CD4-positive, alpha-beta T cell (primary cell): Measurements from ENCODE around the gene LRRC46. TPM values are rescaled to one million over a fixed set of nuclear protein-coding genes. Genes with fewer than 3 reads are reported as not detected.

Experiments used
- ATAC-seq: fragments of 200-7000 bp; cut with Tn5 transposase; one replicate; pipeline ENCODE4 v1.10.0; 2022; ENCODE audit warnings: mild to moderate bottlenecking; ENCODE audit not compliant: poor library complexity
- CTCF ChIA-PET: fragments of 350-600 bp; sonication (Branson Sonifier 250); formaldehyde crosslinking; loops from one replicate; lab custom pipeline; 2021; ENCODE audit warnings: antibody characterized with exemption, inconsistent platforms; lab: Charles Lee
- POLR2A ChIA-PET: fragments of 350-600 bp; sonication (Branson Sonifier 250); formaldehyde crosslinking; loops from one replicate; lab custom pipeline; 2021; ENCODE audit warnings: antibody characterized with exemption, inconsistent platforms; lab: Charles Lee
- DNase-seq, 14 experiments: peaks; one replicate each; pipeline ENCODE4 v3.0.0-alpha.2; 2013 to 2020; ENCODE audit warnings: mixed read lengths in 2 of 14
- H3K27ac ChIP-seq, 2 donors: one replicate each; pipeline versions ENCODE4 v1.5.1 to v1.7.0; 2013; ENCODE audit warnings: low read length in 2 of 2, low read depth in 1 of 2, mild to moderate bottlenecking in 1 of 2
- H3K27me3 ChIP-seq, 2 experiments: 1 replicate in 1 of 2; 2 replicates in 1 of 2; pipeline versions ENCODE4 v1.6.1 to v1.7.0; 2013; ENCODE audit warnings: low read length in 2 of 2, control low read depth in 1 of 2, mild to moderate bottlenecking in 1 of 2, moderate library complexity in 1 of 2; ENCODE audit not compliant: insufficient read depth in 2 of 2, control insufficient read depth in 1 of 2
- H3K36me3 ChIP-seq: one replicate; pipeline ENCODE4 v1.6.1; 2013; ENCODE audit warnings: low read length, control low read depth; ENCODE audit not compliant: insufficient read depth
- H3K4me1 ChIP-seq: one replicate; pipeline ENCODE4 v1.6.1; 2013; ENCODE audit warnings: low read length, control low read depth; ENCODE audit not compliant: insufficient read depth
- H3K4me3 ChIP-seq: one replicate; pipeline ENCODE4 v1.5.1; 2013; ENCODE audit warnings: mild to moderate bottlenecking, low read length, moderate library complexity
- H3K9me3 ChIP-seq, 2 experiments: 1 replicate in 1 of 2; 2 replicates in 1 of 2; pipeline versions ENCODE4 v1.6.1 to v1.7.0; 2013; ENCODE audit warnings: low read length in 2 of 2, mild to moderate bottlenecking in 2 of 2, control low read depth in 1 of 2, moderate library complexity in 1 of 2; ENCODE audit not compliant: control insufficient read depth in 1 of 2, insufficient read depth in 1 of 2
- H3K27ac Mint-ChIP-seq: one replicate; pipeline ENCODE4 v1.8.0; 2020; ENCODE audit warnings: mixed read lengths
- H3K27me3 Mint-ChIP-seq: one replicate; pipeline ENCODE4 v1.8.0; 2021; ENCODE audit warnings: mixed read lengths
- H3K36me3 Mint-ChIP-seq: one replicate; pipeline ENCODE4 v1.8.0; 2021; ENCODE audit warnings: low read depth, mixed read lengths
- H3K4me1 Mint-ChIP-seq: one replicate; pipeline ENCODE4 v1.8.0; 2021; ENCODE audit warnings: low read depth, mixed read lengths
- H3K4me3 Mint-ChIP-seq: one replicate; pipeline ENCODE4 v1.8.0; 2020; ENCODE audit warnings: mild to moderate bottlenecking, mixed read lengths
- H3K9me3 Mint-ChIP-seq: one replicate; pipeline ENCODE4 v1.8.0; 2020; ENCODE audit warnings: mixed read lengths
- CTCF ChIP-seq: fragments of 200-600 bp; IDR thresholded peaks from one replicate; pipeline ENCODE4 v1.8.0; 2022; ENCODE audit warnings: antibody characterized with exemption, mild to moderate bottlenecking
- intact Hi-C, 2 experiments: fragments of 100-400 bp; cut with DNase I in 1 of 2; cut with micrococcal nuclease in 1 of 2; formaldehyde crosslinking; loops; one replicate each; pipeline versions ENCODE4 v1.15.1 to v1.9.0; 2023 to 2025; cut with DNase I, micrococcal nuclease
- polyA plus RNA-seq, 2 donors: library from polyadenylated mRNA; unstranded; fragments of 120-200 nt; gene quantifications; one replicate each; pipeline ENCODE4 v1.2.1, GENCODE V29; 2013
- total RNA-seq, 174 experiments: library from RNA in 2 of 174; stranded (reverse) in 2 of 174; gene quantifications; one replicate each; pipeline ENCODE4 v1.2.3 and lab custom pipeline; 2021 to 2026

The LRRC46 gene, protein sequence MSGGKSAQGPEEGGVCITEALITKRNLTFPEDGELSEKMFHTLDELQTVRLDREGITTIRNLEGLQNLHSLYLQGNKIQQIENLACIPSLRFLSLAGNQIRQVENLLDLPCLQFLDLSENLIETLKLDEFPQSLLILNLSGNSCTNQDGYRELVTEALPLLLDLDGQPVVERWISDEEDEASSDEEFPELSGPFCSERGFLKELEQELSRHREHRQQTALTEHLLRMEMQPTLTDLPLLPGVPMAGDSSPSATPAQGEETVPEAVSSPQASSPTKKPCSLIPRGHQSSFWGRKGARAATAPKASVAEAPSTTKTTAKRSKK
- under 1 TPM; 0.42 to 0.85 TPM for total RNA-seq
- 0.52 TPM for polyA plus RNA-seq (2013, experiment 1 of 2)
- 1.2 TPM for polyA plus RNA-seq (2013, experiment 2 of 2)
- total RNA-seq (lab: John Stamatoyannopoulos, UW), result 0 to 1.7 (median 0.35) reads per million in 172 experiments

- intact Hi-C loops, result loop anchor here (1.0 to 10.0 kb wide), 4 partner anchors 64 to 274 kb away; partner anchors contain the start of genes CBX1 (in 1 of the 2), NFE2L1 (in 1 of the 2) and SNX11 (in 1 of the 2)
These were observed at the start of gene LRRC46, which contains the start of gene MRPL10 for GRCh38 chr17:47831003-47831933. Gene LRRC46 (plus strand): TSS chr17:47831670. CDS start chr17:47831990, 320 bp downstream. Gene MRPL10 (minus strand): TSS chr17:47831541. CDS start chr17:47831511, 30 bp downstream.

DNA sequence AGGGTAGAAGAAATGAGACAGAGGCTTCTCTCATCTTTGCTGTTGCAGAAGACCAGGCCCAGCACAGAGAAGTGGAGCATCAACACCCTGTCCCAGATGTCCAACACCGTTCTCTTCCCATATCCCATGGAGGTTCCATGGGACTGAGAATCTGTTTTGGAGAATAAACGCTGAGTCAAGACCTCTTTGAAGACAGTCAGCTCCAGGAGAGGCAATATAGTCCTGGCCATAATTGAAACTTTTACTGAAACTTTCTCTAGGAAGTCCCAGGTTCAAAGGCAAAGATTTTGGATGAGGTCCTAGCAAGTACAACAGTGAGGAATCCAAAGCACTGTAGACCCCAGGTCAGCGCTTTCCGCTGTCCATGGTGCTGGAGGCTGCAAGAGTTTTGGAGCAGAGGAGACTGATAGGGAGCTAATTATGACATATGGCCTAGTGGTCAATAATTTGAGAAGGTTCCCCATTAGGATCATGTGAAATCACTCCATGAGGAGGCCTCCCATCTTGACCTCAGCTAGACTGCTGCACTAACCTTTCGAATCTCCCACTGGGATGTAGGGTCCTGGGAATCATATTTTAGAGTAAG is 45.8 kb upstream of the LRRC46 start:
- H3K27ac ChIP-seq, result no peak overlapping the region
- no peak for TF ChIP-seq CTCF
- H3K9me3 ChIP-seq, result peaks cover 0 to 5% of the 10 kb centered on the region in 2 experiments
- H3K4me3 Mint-ChIP-seq, result no peak overlapping the region
- intact Hi-C loops, result no loop called here
- peak in 1 of 14 experiments; percentile 24 for DNase-seq
- H3K4me3 ChIP-seq, result no peak overlapping the region
- no peak for ATAC-seq
- peaks cover 10% of the 10 kb centered on the region for H3K4me1 ChIP-seq
- ChIA-PET CTCF (no interaction called here), POLR2A (no interaction called here)
- no peaks in the 10 kb centered on the region for H3K36me3 Mint-ChIP-seq
- H3K27ac Mint-ChIP-seq, result no peak overlapping the region
- peaks cover 13% of the 10 kb centered on the region for H3K4me1 Mint-ChIP-seq
- H3K27me3 ChIP-seq, result peaks cover 20 to 28% of the 10 kb centered on the region in 2 experiments
- no peaks in the 10 kb centered on the region for H3K9me3 Mint-ChIP-seq
- peaks cover 76% of the 10 kb centered on the region for H3K27me3 Mint-ChIP-seq
- no peaks in the 10 kb centered on the region for H3K36me3 ChIP-seq

More at GRCh38 chr17:47831003-47831933, at the start of gene LRRC46, which contains the start of gene MRPL10:
- Mint-ChIP-seq H3K4me1 (peaks cover 58% of the 10 kb centered on the region), H3K4me3 (peak within 1 kb of the TSS; percentile 89), H3K27ac (peak within 1 kb of the TSS; percentile 78), H3K36me3 (peaks cover 36% of the 10 kb centered on the region), H3K27me3 (no peaks in the 10 kb centered on the region), H3K9me3 (no peaks in the 10 kb centered on the region)
- Histone ChIP-seq H3K36me3 (peaks cover 26% of the 10 kb centered on the region), H3K27ac (peak within 1 kb of the TSS; percentile 78 to 90), H3K9me3 (no peaks in the 10 kb centered on the region), H3K4me3 (peak within 1 kb of the TSS; percentile 92), H3K4me1 (peaks cover 66% of the 10 kb centered on the region), H3K27me3 (no peaks in the 10 kb centered on the region)
- CTCF ChIA-PET, result interaction anchor here (0.6 to 2.3 kb wide), 7 partner anchors 10 to 900 kb away, joined by 3 to 20 read pairs (median 9); partner anchors contain the start of genes CDK5RAP3, OSBPL7 and SCRN2
- POLR2A ChIA-PET, result interaction anchor here (0.6 to 2.5 kb wide), 15 partner anchors 9 to 182 kb away, joined by 3 to 53 read pairs (median 3); partner anchors contain the start of genes CDK5RAP3, KPNB1, OSBPL7 and PNPO
- peak; percentile 86 for ATAC-seq
- TF ChIP-seq CTCF, result no peak
- peak; percentile 84 to 95 (median 88) for DNase-seq
